Stimulated activated CD4-positive, alpha-beta T cell treated with anti-CD3 and anti-CD28 coated beads, Interleukin-12 subunit alpha, Interleukin-12 subunit beta, amount 100 ng/mL, for 24 hours (primary cell): ENCODE data around the gene TSPO.
A peak's percentile ranks its signal among the peaks of the same experiment; 100 is the strongest.

Source experiments
- DNase-seq, 2 experiments: peaks; one replicate each; pipeline ENCODE4 v3.0.0-alpha.2; 2020; ENCODE audit warnings: low read depth in 2 of 2

Gene TSPO

GRCh38 chr22:43179146-43179910 is 28.0 kb downstream of the TSPO start:
- DNase-seq: no peak

- no peak for DNase-seq
Measured at GRCh38 chr22:43179911-43180195, 28.5 kb downstream of the TSPO start.

- DNase-seq: no peak
Measured at GRCh38 chr22:43180670-43181069, 29.3 kb downstream of the TSPO start.

GRCh38 chr22:43181321-43182076 is 30.1 kb downstream of the TSPO start:
- DNase-seq: no peak

- no peak for DNase-seq
Measured at GRCh38 chr22:43182118-43182517, 30.8 kb downstream of the TSPO start.

- DNase-seq: no peak
Measured at GRCh38 chr22:43182726-43183125, 31.4 kb downstream of the TSPO start.

- DNase-seq: no peak
Measured at GRCh38 chr22:43183496-43184277, 32.3 kb downstream of the TSPO start.

- DNase-seq: no peak
Measured at GRCh38 chr22:43185860-43186261, 34.5 kb downstream of the TSPO start.

GRCh38 chr22:43186272-43187170 is 35.2 kb downstream of the TSPO start, which contains the start of gene TTLL12:
Gene TTLL12 (minus strand): TSS chr22:43187134. CDS start chr22:43187069, 65 bp downstream.
- DNase-seq: peak; percentile 31 to 32

- peak; percentile 93 for DNase-seq
Measured at GRCh38 chr22:43187171-43188099, 36.1 kb downstream of the TSPO start.

- DNase-seq: no peak
Measured at GRCh38 chr22:43188829-43189545, 37.6 kb downstream of the TSPO start.

- no peak for DNase-seq
Measured at GRCh38 chr22:43191831-43192230, 40.5 kb downstream of the TSPO start.

- DNase-seq: no peak
Measured at GRCh38 chr22:43197271-43197941, 46.0 kb downstream of the TSPO start.

- no peak for DNase-seq
Measured at GRCh38 chr22:43198126-43198525, 46.8 kb downstream of the TSPO start.

GRCh38 chr22:43198936-43199335 is 47.6 kb downstream of the TSPO start:
- no peak for DNase-seq

- no peak for DNase-seq
Measured at GRCh38 chr22:43199541-43199940, 48.2 kb downstream of the TSPO start.

- no peak for DNase-seq
Measured at GRCh38 chr22:43200031-43200430, 48.7 kb downstream of the TSPO start.

GRCh38 chr22:43200555-43200954 is 49.2 kb downstream of the TSPO start:
- no peak for DNase-seq
